HG03095 (cell line): Measurements from ENCODE around the gene OR51D1.

ENCODE experiments used
- ATAC-seq: cut with Tn5 transposase; IDR thresholded peaks from one replicate; pipeline ENCODE4 v1.9.1; 2021; ENCODE audit warnings: moderate library complexity; ENCODE audit not compliant: unreplicated experiment

Gene OR51D1

GRCh38 chr11:4644233-4644632, 7.0 kb downstream of the OR51D1 start:
- no peak for ATAC-seq

GRCh38 chr11:4645974-4646373, 8.7 kb downstream of the OR51D1 start:
- ATAC-seq: no peak

- no peak for ATAC-seq
These were observed 10.5 kb downstream of the OR51D1 start for GRCh38 chr11:4647766-4648165.

GRCh38 chr11:4654635-4655369, 17.5 kb downstream of the OR51D1 start:
- no peak for ATAC-seq

DNA sequence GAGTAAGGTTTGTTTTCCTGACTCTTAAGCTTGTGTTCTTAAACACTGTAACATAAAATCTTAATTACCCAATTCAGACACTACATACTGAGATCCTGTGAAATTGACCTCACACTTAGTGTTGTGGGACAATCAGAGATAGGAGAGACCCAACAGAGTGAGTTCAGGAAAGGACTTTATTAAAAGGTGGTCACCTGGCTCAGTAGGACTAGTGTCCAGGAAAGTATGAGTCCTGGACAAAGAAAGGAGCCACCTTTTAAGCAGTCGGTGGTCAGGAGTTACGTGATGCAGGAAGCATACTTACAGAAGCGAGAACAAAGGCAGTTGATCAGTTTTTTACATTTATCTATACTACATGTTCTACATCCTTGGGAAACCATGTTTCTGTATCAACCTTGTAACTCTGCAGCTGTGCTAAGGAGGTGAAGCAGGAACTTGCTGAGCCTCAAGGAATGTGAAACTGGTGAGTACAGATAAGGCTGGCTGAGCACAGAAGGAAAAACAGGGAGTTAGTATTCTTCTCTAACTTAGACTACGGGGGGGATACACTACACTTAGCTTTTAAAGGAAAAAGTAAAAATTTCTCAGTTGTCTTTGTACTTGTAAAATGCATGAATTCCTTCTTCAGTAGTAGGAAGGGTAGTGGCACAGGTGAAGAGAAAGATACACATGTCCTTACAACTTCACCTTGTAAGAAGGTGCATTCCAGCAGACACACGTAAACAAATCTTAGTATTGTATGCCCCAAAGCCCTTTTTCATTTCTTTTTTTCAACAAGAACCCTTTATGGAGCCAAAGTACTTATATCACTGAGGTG, 21.6 kb downstream of the OR51D1 start:
- ATAC-seq: no peak

DNA sequence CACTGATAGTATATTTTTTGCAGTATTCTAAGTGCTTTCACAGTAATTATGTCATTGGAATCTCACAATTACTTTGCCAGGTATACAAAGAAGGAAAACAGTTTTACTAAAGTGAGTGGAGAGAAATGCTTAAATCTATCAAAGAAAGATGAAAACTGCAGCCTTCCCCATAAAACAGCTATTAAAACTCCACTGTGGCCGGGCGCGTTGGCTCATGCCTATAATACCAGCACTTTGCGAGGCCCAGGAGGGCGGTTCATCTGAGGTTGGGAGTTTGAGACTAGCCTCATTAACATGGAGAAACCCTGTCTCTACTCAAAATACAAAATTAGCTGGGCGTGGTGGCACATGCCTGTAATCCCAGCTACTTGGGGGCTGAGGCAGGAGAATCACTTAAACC, 25.6 kb downstream of the OR51D1 start:
- ATAC-seq: no peak

- ATAC-seq: no peak
These were observed 26.9 kb downstream of the OR51D1 start for GRCh38 chr11:4664183-4664582.

- ATAC-seq: no peak
These were observed 27.5 kb downstream of the OR51D1 start for GRCh38 chr11:4664786-4665185.

DNA sequence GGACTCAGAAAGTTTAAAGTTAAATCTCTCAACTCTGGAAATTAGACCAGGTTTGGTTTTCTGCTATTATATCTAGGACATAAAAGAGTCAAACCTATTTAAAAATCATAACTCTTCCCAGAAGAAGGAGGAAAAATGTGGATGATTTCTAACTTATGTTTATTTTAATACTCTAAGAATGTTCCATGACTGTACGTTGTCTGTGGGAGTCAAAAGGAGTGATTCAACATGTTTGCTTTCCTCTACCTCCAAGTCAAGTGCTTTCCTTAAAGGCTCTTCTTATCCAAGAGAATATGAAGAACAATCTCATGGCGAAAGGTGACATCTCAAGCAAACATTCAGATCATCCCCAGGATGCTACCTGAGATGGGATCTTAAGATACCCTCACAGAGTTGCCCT, 28.1 kb downstream of the OR51D1 start:
- no peak for ATAC-seq

- ATAC-seq: no peak
These were observed 34.5 kb downstream of the OR51D1 start for GRCh38 chr11:4671741-4672140.

DNA sequence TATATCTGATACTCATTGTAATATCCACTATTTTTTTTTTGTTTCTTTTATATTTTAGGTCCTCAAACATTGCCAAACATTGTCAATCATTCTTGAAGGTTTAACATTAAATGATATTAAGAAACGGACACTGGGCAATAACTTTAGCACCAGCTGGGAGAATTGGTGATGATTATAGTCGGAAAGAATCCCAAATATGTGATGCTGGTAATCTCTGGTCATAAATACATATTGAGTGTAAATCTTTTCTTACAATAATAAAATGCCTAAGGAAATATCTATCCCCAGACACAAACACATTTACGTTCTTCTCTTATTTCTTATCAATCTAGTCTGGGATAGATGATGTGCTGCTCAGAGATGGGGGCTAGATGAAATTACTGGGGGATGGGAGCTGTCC, 35.2 kb downstream of the OR51D1 start:
- no peak for ATAC-seq

GRCh38 chr11:4673781-4674180, 36.5 kb downstream of the OR51D1 start:
- ATAC-seq: no peak

DNA sequence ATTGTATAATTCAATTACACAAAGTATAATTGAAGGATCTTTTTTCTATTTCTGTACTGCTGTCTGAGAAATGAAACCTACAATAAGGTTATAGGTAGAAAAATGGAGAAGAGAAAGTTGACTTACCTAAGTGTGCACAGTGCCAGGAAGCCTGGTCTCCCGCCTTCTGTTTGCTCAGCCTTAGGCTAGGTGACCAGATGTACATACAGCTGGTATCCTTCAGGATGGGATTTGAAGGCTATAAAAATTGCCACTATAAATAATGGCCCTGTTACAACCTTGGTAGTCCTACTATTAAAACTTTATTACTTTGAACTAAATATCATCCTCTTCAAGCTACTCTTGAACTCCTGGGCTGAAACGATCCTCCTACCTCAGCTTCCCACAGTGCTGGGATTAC, 40.7 kb downstream of the OR51D1 start:
- ATAC-seq: no peak

DNA sequence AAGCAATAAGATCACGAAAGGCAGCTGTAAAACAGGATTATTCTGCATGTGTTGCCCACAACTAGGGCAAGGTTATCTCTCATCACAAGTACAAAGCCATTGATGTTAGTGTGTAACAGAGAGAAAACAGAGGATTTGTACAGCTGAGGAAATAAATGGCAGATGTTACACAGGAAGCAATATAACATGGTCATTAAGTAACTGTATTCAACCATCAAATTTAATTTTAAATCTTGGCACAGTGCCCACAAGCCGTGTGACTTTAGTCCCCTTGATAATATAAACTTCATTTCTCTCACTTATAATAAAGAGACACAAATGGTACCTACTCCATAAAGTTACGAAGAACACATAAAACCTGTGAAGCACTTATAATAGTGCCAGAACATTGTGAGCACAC, 43.1 kb downstream of the OR51D1 start:
- ATAC-seq: no peak

GRCh38 chr11:4682623-4683419, 45.5 kb downstream of the OR51D1 start:
- no peak for ATAC-seq

DNA sequence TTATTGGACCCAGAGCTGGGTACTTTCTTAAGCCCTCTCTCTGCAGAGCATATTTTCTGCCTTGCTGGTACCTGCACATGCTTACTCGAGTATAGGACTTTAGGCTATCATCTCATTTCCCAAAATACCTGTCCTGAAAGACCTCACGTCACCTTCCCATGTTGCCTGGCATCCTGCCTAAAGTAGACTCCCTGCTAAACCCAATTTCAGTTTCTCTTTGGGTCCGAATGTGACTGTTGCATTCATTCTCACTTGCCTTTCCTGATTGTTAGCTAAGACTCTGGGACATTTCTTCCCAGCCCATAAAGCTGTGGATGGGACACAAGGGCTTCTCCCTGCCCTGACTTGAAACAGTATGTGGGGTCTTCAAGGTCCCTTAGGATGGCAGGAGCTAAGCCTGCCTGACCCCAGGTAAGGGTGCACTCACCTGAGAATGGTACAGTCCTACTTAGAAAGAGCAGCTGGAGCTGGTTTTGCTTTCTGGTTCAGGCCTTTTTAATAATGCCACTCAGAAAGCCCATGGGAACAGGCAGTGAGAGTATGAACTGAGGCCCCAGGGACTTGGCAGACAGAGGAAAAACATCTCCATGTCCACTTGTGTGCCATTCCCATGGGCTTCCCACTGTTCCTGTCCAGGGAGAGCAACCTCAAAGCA, 47.5 kb downstream of the OR51D1 start:
- ATAC-seq: no peak
